ENCODE data around the gene SLC16A11.

Gene SLC16A11

DNA sequence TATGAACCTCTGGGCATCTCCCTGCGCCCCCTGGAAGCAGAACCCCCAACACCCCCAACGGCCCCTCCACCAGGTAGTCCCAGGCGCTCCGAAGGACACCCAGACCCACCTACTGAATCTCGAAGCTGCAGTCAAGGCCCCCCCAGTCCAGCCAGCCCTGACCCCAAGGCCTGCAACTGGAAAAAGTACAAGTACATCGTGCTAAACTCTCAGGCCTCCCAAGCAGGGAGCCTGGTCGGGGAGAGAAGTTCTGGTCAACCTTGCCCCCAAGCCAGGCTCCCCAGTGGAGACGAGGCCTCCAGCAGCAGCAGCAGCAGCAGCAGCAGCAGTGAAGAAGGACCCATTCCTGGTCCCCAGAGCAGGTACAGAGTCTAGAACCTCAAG is 19.5 kb downstream of the SLC16A11 start:
- no peaks in the 10 kb centered on the region for H4K20me1 ChIP-seq (ENCODE audit: insufficient read depth)
- no peak overlapping the region for H3K4me3 ChIP-seq (IDR thresholded peaks at IDR 0.05; ENCODE audit: insufficient read depth, low read depth, low read length)
- peaks cover 14% of the 10 kb centered on the region for H3K4me1 ChIP-seq (ENCODE audit: low read depth, poor library complexity, severe bottlenecking)
- no peak for TF ChIP-seq CTCF (conservative IDR thresholded peaks at IDR 0.05; ENCODE audit: low read depth, low read length)
- H2AFZ ChIP-seq (ENCODE audit: low read depth), result no peak overlapping the region
- no peaks in the 10 kb centered on the region for H3K36me3 ChIP-seq (ENCODE audit: insufficient read depth)
- H3K9ac ChIP-seq, result no peak overlapping the region
- H3K27ac ChIP-seq, result no peak overlapping the region
- no peaks in the 10 kb centered on the region for H3K79me2 ChIP-seq (ENCODE audit: insufficient read depth, low read depth)
- no peaks in the 10 kb centered on the region for H3K27me3 ChIP-seq (ENCODE audit: insufficient read depth, low read depth)
- H3K4me2 ChIP-seq, result no peak overlapping the region

- Histone ChIP-seq H2AFZ (ENCODE audit: low read depth) (no peak overlapping the region), H3K36me3 (ENCODE audit: insufficient read depth) (no peaks in the 10 kb centered on the region), H3K4me2 (no peak overlapping the region), H3K4me1 (ENCODE audit: low read depth, poor library complexity, severe bottlenecking) (peaks cover 16% of the 10 kb centered on the region), H3K79me2 (ENCODE audit: insufficient read depth, low read depth) (no peaks in the 10 kb centered on the region), H3K27me3 (ENCODE audit: insufficient read depth, low read depth) (no peaks in the 10 kb centered on the region), H3K4me3 (IDR thresholded peaks at IDR 0.05; ENCODE audit: insufficient read depth, low read depth, low read length) (no peak overlapping the region), H4K20me1 (ENCODE audit: insufficient read depth) (no peaks in the 10 kb centered on the region), H3K27ac (no peak overlapping the region), H3K9ac (no peak overlapping the region)
- no peak for TF ChIP-seq CTCF (conservative IDR thresholded peaks at IDR 0.05; ENCODE audit: low read depth, low read length)
Measured at GRCh38 chr17:7023576-7024401, 20.1 kb downstream of the SLC16A11 start.

DNA sequence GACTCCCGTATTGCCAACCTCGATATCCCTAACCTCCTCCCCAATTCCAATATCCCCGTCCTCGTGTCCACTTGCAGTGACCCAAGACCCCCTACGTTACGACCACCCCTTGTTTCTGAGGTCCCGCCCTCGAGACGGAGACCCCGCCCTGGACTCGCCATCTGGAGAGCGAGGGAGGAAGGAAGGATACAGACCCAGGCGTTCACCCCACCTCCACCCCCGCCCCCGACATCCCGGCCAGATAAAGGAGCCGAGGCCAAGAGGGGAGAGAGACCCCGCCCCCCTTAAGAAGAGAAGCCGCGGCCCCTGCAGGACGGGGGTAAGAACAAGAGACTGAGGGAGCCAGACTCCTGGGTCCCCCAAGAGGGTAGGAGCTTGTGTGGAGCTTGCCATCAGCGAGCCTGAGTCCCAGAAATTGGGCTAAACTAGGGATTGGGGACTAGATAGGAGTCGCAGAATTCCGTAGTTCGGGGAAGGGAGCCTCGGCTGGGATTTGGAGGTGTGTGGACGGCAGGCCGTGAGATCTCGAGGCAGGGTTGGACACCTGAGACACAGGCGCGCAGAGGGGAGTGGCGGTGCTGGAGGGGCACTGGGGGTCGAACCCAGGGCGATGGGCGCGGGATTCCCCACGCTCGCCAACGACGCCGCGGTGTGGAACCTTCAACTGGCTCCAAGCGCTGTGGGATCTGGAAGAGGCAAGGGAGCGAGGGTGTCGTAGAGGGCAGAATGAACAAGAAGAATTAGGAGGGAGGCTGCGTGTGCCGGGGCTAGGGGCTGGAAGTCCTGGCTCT is 20.9 kb downstream of the SLC16A11 start, which contains the start of gene BCL6B:
BCL6B (plus strand) TSS at position 270 of the 791 bp plus-strand sequence. CDS start 622 bp downstream, outside the sequence.
- Histone ChIP-seq H3K79me2 (ENCODE audit: insufficient read depth, low read depth) (no peaks in the 10 kb centered on the region), H3K27me3 (ENCODE audit: insufficient read depth, low read depth) (no peaks in the 10 kb centered on the region), H3K4me1 (ENCODE audit: low read depth, poor library complexity, severe bottlenecking) (peaks cover 24% of the 10 kb centered on the region), H3K36me3 (ENCODE audit: insufficient read depth) (no peaks in the 10 kb centered on the region), H3K27ac (peak within 1 kb of the TSS; percentile 43; the same call in 1 of the 2 replicates), H4K20me1 (ENCODE audit: insufficient read depth) (no peaks in the 10 kb centered on the region), H3K4me3 (IDR thresholded peaks at IDR 0.05; ENCODE audit: insufficient read depth, low read depth, low read length) (no peak within 1 kb of the TSS), H3K9ac (no peak within 1 kb of the TSS), H3K4me2 (no peak within 1 kb of the TSS), H2AFZ (ENCODE audit: low read depth) (no peak within 1 kb of the TSS)
- TF ChIP-seq CTCF (conservative IDR thresholded peaks at IDR 0.05; ENCODE audit: low read depth, low read length), result no peak

DNA sequence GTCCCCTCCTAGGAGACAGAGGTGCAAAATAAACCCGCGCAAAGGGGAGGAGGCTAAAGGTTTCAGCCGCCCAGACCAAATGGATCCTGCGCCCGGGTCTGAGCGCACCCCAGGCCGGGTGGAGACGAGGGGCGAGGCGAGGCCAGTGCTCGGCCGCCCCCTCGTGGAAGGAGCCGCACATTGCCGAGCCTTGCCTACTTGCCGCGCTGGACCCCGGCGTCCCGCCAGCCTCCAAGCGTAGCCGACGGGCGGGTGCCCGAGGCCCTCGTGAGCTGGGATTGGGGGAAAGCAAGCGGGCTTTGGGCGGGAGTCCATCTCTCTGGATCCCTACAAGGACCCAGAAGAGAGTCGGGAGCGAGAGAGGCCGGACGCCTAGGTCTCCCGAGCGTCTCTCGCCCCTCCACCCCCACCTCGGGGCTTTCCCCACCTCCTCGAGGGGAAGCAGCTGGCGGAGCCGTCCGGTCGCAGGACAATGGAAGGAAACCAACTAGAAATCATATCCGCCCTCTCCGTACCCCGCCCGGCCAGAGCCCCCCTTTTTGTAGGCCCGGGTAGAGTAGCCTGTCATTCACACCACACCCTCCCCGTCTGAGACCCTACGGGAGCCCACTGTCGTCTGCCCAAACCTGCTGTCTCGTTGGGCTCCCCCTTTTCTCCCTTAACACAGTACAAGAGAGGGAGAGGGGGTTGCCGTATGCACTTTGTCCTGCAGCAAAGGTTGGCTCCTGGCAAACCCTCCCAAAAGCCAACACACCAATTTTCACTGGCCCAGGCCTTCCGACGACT is 21.7 kb downstream of the SLC16A11 start:
- no peaks in the 10 kb centered on the region for H4K20me1 ChIP-seq (ENCODE audit: insufficient read depth)
- TF ChIP-seq CTCF (conservative IDR thresholded peaks at IDR 0.05; ENCODE audit: low read depth, low read length), result peak; percentile 45
- peak overlapping the region; percentile 43; the same call in 1 of the 2 replicates for H3K27ac ChIP-seq
- H3K27me3 ChIP-seq (ENCODE audit: insufficient read depth, low read depth), result no peaks in the 10 kb centered on the region
- H2AFZ ChIP-seq (ENCODE audit: low read depth), result no peak overlapping the region
- no peak overlapping the region for H3K4me3 ChIP-seq (IDR thresholded peaks at IDR 0.05; ENCODE audit: insufficient read depth, low read depth, low read length)
- H3K36me3 ChIP-seq (ENCODE audit: insufficient read depth), result no peaks in the 10 kb centered on the region
- peak overlapping the region; percentile 30; the same call in 1 of the 2 replicates for H3K9ac ChIP-seq
- peaks cover 29% of the 10 kb centered on the region for H3K4me1 ChIP-seq (ENCODE audit: low read depth, poor library complexity, severe bottlenecking)
- H3K79me2 ChIP-seq (ENCODE audit: insufficient read depth, low read depth), result no peaks in the 10 kb centered on the region
- H3K4me2 ChIP-seq, result no peak overlapping the region

Data from KMS-11 (cell line).